Measurements from ENCODE around the gene HOOK2.
"Not testable (repeated sequence)": the region's sequence is repeated elsewhere in the genome, so short reads cannot be mapped to it uniquely, and the experiment has no call there.

Gene HOOK2

DNA sequence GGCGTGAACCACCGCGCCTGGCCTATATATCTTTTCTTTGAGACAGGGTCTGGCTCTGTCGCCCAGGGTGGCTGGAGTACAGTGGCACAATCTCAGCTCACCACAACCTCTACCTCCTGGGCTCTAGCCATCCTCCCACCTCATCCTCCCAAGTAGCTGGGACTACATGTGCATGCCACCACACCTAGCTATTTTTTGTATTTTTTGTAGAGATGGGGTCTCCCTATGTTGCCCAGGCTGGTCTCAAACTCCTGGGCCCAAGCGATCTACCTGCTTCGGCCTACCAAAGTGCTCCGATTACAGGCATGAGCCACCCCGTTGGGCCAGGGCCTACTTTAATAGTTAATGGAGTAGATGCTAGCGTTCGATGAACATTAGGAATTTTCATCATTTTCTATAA is 55.1 kb downstream of the HOOK2 start:
- no peak for DNase-seq

DNA sequence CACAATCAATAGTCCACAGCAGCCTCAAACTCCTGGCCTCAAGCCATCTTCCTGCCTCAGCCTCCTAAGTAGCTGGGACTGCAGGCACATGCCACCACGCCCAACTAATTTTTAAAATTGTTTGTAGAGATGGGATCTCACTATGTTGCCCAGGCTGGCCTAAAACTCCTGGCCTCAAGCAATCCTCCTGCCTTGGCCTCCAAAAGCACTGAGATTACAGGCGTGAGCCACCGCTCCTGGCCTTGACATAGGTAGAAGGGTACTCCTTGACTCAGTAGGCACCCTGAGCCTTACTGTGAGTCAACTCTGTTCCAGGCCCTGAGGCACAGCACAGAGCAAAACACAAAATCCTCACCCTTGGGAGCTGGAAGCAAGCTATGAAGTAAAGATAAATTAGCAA is 59.4 kb downstream of the HOOK2 start:
- no peak for DNase-seq

DNA sequence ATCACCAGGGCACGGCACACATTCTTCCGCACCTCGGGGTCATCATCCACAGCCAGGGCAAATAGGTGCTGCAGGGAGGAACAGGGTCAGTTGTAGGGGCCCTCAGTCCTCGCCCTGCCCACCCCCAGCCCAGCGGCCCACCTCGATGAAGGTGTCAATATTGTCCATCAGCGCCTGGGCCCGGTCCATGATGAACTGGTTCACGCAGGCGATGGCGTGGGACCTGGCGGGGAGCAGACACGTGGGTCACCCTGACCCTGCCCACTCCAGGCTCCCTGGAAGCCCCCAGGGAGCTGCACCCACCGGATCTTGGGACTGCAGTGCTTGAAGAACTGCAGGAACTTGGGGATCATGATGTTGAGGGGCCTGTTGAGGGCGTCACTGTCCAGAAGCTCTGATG is 60.2 kb downstream of the HOOK2 start:
- DNase-seq: no peak

DNA sequence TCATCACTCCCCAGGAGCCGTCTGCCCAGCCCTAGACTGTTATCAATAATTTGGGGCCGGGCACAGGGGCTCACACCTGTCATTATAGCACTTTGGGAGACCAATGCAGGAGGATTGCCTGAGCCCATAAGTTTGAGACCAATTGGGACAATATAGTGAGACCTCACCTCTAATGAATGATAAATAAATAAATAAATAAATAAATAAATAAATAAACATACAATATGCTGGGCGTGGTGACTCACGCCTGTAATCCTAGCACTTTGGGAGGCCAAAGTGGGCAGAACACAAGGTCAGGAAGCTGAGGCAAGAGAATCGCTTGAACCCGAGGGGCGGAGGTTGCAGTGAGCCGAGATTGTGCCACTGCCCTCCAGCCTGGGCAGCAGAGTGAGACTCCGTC is 62.0 kb downstream of the HOOK2 start:
- DNase-seq: not testable (repeated sequence)

Data from AML-193 (cell line).